CD4-positive, alpha-beta T cell (primary cell): ENCODE results near the gene DNM1. TPM values are rescaled to one million over a fixed set of nuclear protein-coding genes. Genes with fewer than 3 reads are reported as not detected.

ENCODE experiments used
- ATAC-seq: fragments of 200-7000 bp; cut with Tn5 transposase; one replicate; pipeline ENCODE4 v1.10.0; 2022; ENCODE audit warnings: mild to moderate bottlenecking; ENCODE audit not compliant: poor library complexity
- CTCF ChIA-PET: fragments of 350-600 bp; sonication (Branson Sonifier 250); formaldehyde crosslinking; loops from one replicate; lab custom pipeline; 2021; ENCODE audit warnings: antibody characterized with exemption, inconsistent platforms; lab: Charles Lee
- POLR2A ChIA-PET: fragments of 350-600 bp; sonication (Branson Sonifier 250); formaldehyde crosslinking; loops from one replicate; lab custom pipeline; 2021; ENCODE audit warnings: antibody characterized with exemption, inconsistent platforms; lab: Charles Lee
- DNase-seq, 14 experiments: peaks; one replicate each; pipeline ENCODE4 v3.0.0-alpha.2; 2013 to 2020; ENCODE audit warnings: mixed read lengths in 2 of 14
- H3K27ac ChIP-seq, 2 donors: one replicate each; pipeline versions ENCODE4 v1.5.1 to v1.7.0; 2013; ENCODE audit warnings: low read length in 2 of 2, low read depth in 1 of 2, mild to moderate bottlenecking in 1 of 2
- H3K27me3 ChIP-seq, 2 experiments: 1 replicate in 1 of 2; 2 replicates in 1 of 2; pipeline versions ENCODE4 v1.6.1 to v1.7.0; 2013; ENCODE audit warnings: low read length in 2 of 2, control low read depth in 1 of 2, mild to moderate bottlenecking in 1 of 2, moderate library complexity in 1 of 2; ENCODE audit not compliant: insufficient read depth in 2 of 2, control insufficient read depth in 1 of 2
- H3K36me3 ChIP-seq: one replicate; pipeline ENCODE4 v1.6.1; 2013; ENCODE audit warnings: low read length, control low read depth; ENCODE audit not compliant: insufficient read depth
- H3K4me1 ChIP-seq: one replicate; pipeline ENCODE4 v1.6.1; 2013; ENCODE audit warnings: low read length, control low read depth; ENCODE audit not compliant: insufficient read depth
- H3K4me3 ChIP-seq: one replicate; pipeline ENCODE4 v1.5.1; 2013; ENCODE audit warnings: mild to moderate bottlenecking, low read length, moderate library complexity
- H3K9me3 ChIP-seq, 2 experiments: 1 replicate in 1 of 2; 2 replicates in 1 of 2; pipeline versions ENCODE4 v1.6.1 to v1.7.0; 2013; ENCODE audit warnings: low read length in 2 of 2, mild to moderate bottlenecking in 2 of 2, control low read depth in 1 of 2, moderate library complexity in 1 of 2; ENCODE audit not compliant: control insufficient read depth in 1 of 2, insufficient read depth in 1 of 2
- H3K27ac Mint-ChIP-seq: one replicate; pipeline ENCODE4 v1.8.0; 2020; ENCODE audit warnings: mixed read lengths
- H3K27me3 Mint-ChIP-seq: one replicate; pipeline ENCODE4 v1.8.0; 2021; ENCODE audit warnings: mixed read lengths
- H3K36me3 Mint-ChIP-seq: one replicate; pipeline ENCODE4 v1.8.0; 2021; ENCODE audit warnings: low read depth, mixed read lengths
- H3K4me1 Mint-ChIP-seq: one replicate; pipeline ENCODE4 v1.8.0; 2021; ENCODE audit warnings: low read depth, mixed read lengths
- H3K4me3 Mint-ChIP-seq: one replicate; pipeline ENCODE4 v1.8.0; 2020; ENCODE audit warnings: mild to moderate bottlenecking, mixed read lengths
- H3K9me3 Mint-ChIP-seq: one replicate; pipeline ENCODE4 v1.8.0; 2020; ENCODE audit warnings: mixed read lengths
- CTCF ChIP-seq: fragments of 200-600 bp; IDR thresholded peaks from one replicate; pipeline ENCODE4 v1.8.0; 2022; ENCODE audit warnings: antibody characterized with exemption, mild to moderate bottlenecking
- intact Hi-C, 2 experiments: fragments of 100-400 bp; cut with DNase I in 1 of 2; cut with micrococcal nuclease in 1 of 2; formaldehyde crosslinking; loops; one replicate each; pipeline versions ENCODE4 v1.15.1 to v1.9.0; 2023 to 2025; cut with DNase I, micrococcal nuclease
- total RNA-seq, 174 experiments: library from RNA in 2 of 174; stranded (reverse) in 2 of 174; gene quantifications; one replicate each; pipeline ENCODE4 v1.2.3 and lab custom pipeline; 2021 to 2026

The DNM1 gene
- total RNA-seq, 2 experiments from 2014 or later: 1.8 to 2.5 TPM

GRCh38 chr9:128218172-128218517, 15.0 kb downstream of the DNM1 start:
- H3K4me3 ChIP-seq: peak overlapping the region; percentile 60
- Mint-ChIP-seq H3K4me1 (peaks cover 12% of the 10 kb centered on the region), H3K36me3 (no peaks in the 10 kb centered on the region), H3K4me3 (peak overlapping the region; percentile 69), H3K27ac (peak overlapping the region; percentile 28), H3K27me3 (no peaks in the 10 kb centered on the region), H3K9me3 (no peaks in the 10 kb centered on the region)
- H3K27ac ChIP-seq: no peak overlapping the region
- peak in 1 of 14 experiments; percentile 43 for DNase-seq
- TF ChIP-seq CTCF: no peak
- intact Hi-C loops: loop anchor here in 1 of 2 experiments (2.0 kb wide), 2 partner anchors 13 to 33 kb away; no protein-coding TSS in a partner anchor
- H3K36me3 ChIP-seq: no peaks in the 10 kb centered on the region
- H3K4me1 ChIP-seq: peaks cover 16% of the 10 kb centered on the region
- no peaks in the 10 kb centered on the region for H3K9me3 ChIP-seq
- POLR2A ChIA-PET: interaction anchor here (0.7 to 1.5 kb wide), 5 partner anchors 15 to 60 kb away, joined by 3 to 7 read pairs (median 5); partner anchors contain the start of genes BBLN, DNM1, GOLGA2 and SWI5
- no peak for ATAC-seq
- CTCF ChIA-PET: interaction anchor here (1.0 kb wide), 1 partner anchor 32 kb away, joined by 3 read pairs; no protein-coding TSS in a partner anchor
- no peaks in the 10 kb centered on the region for H3K27me3 ChIP-seq

GRCh38 chr9:128218518-128219389, 15.6 kb downstream of the DNM1 start:
- ATAC-seq (peak; percentile 96), DNase-seq (peak; percentile 79 to 97 (median 88))
- H3K27ac ChIP-seq: no peak overlapping the region
- ChIA-PET POLR2A (interaction anchor here (0.7 to 1.5 kb wide), 6 partner anchors 15 to 59 kb away, joined by 3 to 7 read pairs (median 4); partner anchors contain the start of genes BBLN, DNM1, GOLGA2 and SWI5), CTCF (interaction anchor here (1.0 kb wide), 1 partner anchor 31 kb away, joined by 3 read pairs; no protein-coding TSS in a partner anchor)
- Mint-ChIP-seq H3K4me1 (peaks cover 12% of the 10 kb centered on the region), H3K4me3 (peak overlapping the region; percentile 69), H3K36me3 (no peaks in the 10 kb centered on the region), H3K27me3 (no peaks in the 10 kb centered on the region), H3K27ac (peak overlapping the region; percentile 28), H3K9me3 (no peaks in the 10 kb centered on the region)
- TF ChIP-seq CTCF: no peak
- H3K9me3 ChIP-seq: no peaks in the 10 kb centered on the region
- H3K4me3 ChIP-seq: peak overlapping the region; percentile 60
- intact Hi-C loops: loop anchor here in 1 of 2 experiments (2.0 kb wide), 2 partner anchors 14 to 32 kb away; no protein-coding TSS in a partner anchor
- H3K4me1 ChIP-seq: peaks cover 16% of the 10 kb centered on the region
- no peaks in the 10 kb centered on the region for H3K27me3 ChIP-seq
- no peaks in the 10 kb centered on the region for H3K36me3 ChIP-seq

DNA sequence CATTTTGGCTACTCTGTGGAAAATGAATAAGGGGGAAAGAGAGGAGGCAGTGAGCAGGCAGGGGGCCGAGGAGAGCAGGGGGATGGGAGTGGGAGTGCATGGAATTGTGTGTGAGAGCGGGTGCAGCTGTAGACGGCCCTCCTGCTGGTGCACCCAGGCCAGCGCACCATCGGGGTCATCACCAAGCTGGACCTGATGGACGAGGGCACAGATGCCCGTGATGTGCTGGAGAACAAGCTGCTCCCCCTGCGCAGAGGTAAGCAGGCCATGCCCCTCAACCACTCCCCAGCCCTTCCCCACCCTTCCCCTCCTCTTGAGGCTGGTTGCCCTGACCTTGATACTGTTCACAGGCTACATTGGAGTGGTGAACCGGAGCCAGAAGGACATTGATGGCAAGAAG, 16.7 kb downstream of the DNM1 start:
- Histone ChIP-seq H3K27ac (no peak overlapping the region), H3K27me3 (no peaks in the 10 kb centered on the region), H3K9me3 (no peaks in the 10 kb centered on the region), H3K4me1 (peaks cover 16% of the 10 kb centered on the region), H3K36me3 (no peaks in the 10 kb centered on the region), H3K4me3 (no peak overlapping the region)
- H3K27me3 Mint-ChIP-seq: no peaks in the 10 kb centered on the region
- no peak overlapping the region for H3K27ac Mint-ChIP-seq
- intact Hi-C loops: loop anchor here in 1 of 2 experiments (2.0 kb wide), 2 partner anchors 15 to 31 kb away; no protein-coding TSS in a partner anchor
- POLR2A ChIA-PET: interaction anchor here (1.1 kb wide), 1 partner anchor 26 kb away, joined by 3 read pairs; no protein-coding TSS in a partner anchor
- peak in 1 of 14 experiments; percentile 20 for DNase-seq
- no peak overlapping the region for H3K4me3 Mint-ChIP-seq
- H3K4me1 Mint-ChIP-seq: peaks cover 12% of the 10 kb centered on the region
- ATAC-seq: no peak
- CTCF ChIA-PET: no interaction called here
- no peaks in the 10 kb centered on the region for H3K36me3 Mint-ChIP-seq
- H3K9me3 Mint-ChIP-seq: no peaks in the 10 kb centered on the region
- TF ChIP-seq CTCF: no peak
